BJ (cell line): ENCODE data around the gene TAS2R39. TPM values are rescaled to one million over a fixed set of nuclear protein-coding genes. Genes with fewer than 3 reads are reported as not detected.
"Not testable (repeated sequence)": the region's sequence is repeated elsewhere in the genome, so short reads cannot be mapped to it uniquely, and the experiment has no call there.

Source experiments
- CTCF ChIA-PET: fragments of 350-600 bp; formaldehyde crosslinking; extraction: SDS; loops from one replicate; lab custom pipeline; 2021; ENCODE audit warnings: antibody characterized with exemption, inconsistent platforms; lab: Yijun Ruan, JAX
- POLR2A ChIA-PET: fragments of 300-600 bp; sonication (Branson Sonifier 250); formaldehyde crosslinking; extraction: SDS; loops from one replicate; lab custom pipeline; 2021; ENCODE audit warnings: antibody characterized with exemption; lab: Charles Lee
- DNase-seq: peaks from one replicate; pipeline ENCODE4 v3.0.0-alpha.2; 2011; ENCODE audit warnings: low read depth
- H3K27me3 ChIP-seq: 2 replicates; pipeline ENCODE4 v1.6.0; 2011; ENCODE audit warnings: low read length; ENCODE audit not compliant: control insufficient read depth, insufficient read depth
- H3K36me3 ChIP-seq: 2 replicates; pipeline ENCODE4 v1.5.1; 2011; ENCODE audit warnings: low read length; ENCODE audit not compliant: control insufficient read depth, insufficient read depth
- H3K4me3 ChIP-seq: 2 replicates; pipeline ENCODE4 v1.5.1; 2011; ENCODE audit warnings: low read depth, mild to moderate bottlenecking, control low read depth, low read length
- polyA plus RNA-seq: library from polyadenylated mRNA; depleted of rRNA; stranded (reverse); fragments of >200 nt; gene quantifications from 2 replicates; pipeline ENCODE4 v1.2.3, GENCODE V29; 2011
- TF ChIP-seq, protein P1 (sequence below): IDR thresholded peaks from 2 replicates; pipeline ENCODE4 v1.5.1; 2011; ENCODE audit warnings: low read depth, mild to moderate bottlenecking, control low read depth, inconsistent platforms, low read length, moderate library complexity; ENCODE audit not compliant: insufficient read depth

TAS2R39 gene
- polyA plus RNA-seq, 1 experiment = not detected

- no peak for DNase-seq
- ChIA-PET POLR2A (no interaction called here), CTCF (interaction anchor here (1.0 to 2.4 kb wide), 3 partner anchors 43 to 166 kb away, joined by 3 to 7 read pairs (median 3); no protein-coding TSS in a partner anchor)
- H3K4me3 ChIP-seq = no peak overlapping the region
- TF ChIP-seq, protein P1, sequence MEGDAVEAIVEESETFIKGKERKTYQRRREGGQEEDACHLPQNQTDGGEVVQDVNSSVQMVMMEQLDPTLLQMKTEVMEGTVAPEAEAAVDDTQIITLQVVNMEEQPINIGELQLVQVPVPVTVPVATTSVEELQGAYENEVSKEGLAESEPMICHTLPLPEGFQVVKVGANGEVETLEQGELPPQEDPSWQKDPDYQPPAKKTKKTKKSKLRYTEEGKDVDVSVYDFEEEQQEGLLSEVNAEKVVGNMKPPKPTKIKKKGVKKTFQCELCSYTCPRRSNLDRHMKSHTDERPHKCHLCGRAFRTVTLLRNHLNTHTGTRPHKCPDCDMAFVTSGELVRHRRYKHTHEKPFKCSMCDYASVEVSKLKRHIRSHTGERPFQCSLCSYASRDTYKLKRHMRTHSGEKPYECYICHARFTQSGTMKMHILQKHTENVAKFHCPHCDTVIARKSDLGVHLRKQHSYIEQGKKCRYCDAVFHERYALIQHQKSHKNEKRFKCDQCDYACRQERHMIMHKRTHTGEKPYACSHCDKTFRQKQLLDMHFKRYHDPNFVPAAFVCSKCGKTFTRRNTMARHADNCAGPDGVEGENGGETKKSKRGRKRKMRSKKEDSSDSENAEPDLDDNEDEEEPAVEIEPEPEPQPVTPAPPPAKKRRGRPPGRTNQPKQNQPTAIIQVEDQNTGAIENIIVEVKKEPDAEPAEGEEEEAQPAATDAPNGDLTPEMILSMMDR = no peak
- H3K36me3 ChIP-seq = no peaks in the 10 kb centered on the region
- no peaks in the 10 kb centered on the region for H3K27me3 ChIP-seq
These were observed 11.5 kb upstream of the TAS2R39 start for GRCh38 chr7:143171697-143172096.

- DNase-seq = no peak
- Histone ChIP-seq H3K27me3 (no peaks in the 10 kb centered on the region), H3K4me3 (no peak overlapping the region), H3K36me3 (no peaks in the 10 kb centered on the region)
- CTCF ChIA-PET = interaction anchor here (1.0 to 2.4 kb wide), 3 partner anchors 43 to 167 kb away, joined by 3 to 7 read pairs (median 3); no protein-coding TSS in a partner anchor
- POLR2A ChIA-PET = no interaction called here
- TF ChIP-seq, protein P1 = no peak
These were observed 10.9 kb upstream of the TAS2R39 start for GRCh38 chr7:143172354-143172753.

- DNase-seq = no peak
- no peaks in the 10 kb centered on the region for H3K36me3 ChIP-seq
- CTCF ChIA-PET = interaction anchor here (0.6 to 1.7 kb wide), 2 partner anchors 168 to 282 kb away, joined by 3 read pairs; no protein-coding TSS in a partner anchor
- no peaks in the 10 kb centered on the region for H3K27me3 ChIP-seq
- no peak overlapping the region for H3K4me3 ChIP-seq
- TF ChIP-seq, protein P1 = no peak
- POLR2A ChIA-PET = no interaction called here
These were observed 7.1 kb upstream of the TAS2R39 start for GRCh38 chr7:143176128-143176527.

DNA sequence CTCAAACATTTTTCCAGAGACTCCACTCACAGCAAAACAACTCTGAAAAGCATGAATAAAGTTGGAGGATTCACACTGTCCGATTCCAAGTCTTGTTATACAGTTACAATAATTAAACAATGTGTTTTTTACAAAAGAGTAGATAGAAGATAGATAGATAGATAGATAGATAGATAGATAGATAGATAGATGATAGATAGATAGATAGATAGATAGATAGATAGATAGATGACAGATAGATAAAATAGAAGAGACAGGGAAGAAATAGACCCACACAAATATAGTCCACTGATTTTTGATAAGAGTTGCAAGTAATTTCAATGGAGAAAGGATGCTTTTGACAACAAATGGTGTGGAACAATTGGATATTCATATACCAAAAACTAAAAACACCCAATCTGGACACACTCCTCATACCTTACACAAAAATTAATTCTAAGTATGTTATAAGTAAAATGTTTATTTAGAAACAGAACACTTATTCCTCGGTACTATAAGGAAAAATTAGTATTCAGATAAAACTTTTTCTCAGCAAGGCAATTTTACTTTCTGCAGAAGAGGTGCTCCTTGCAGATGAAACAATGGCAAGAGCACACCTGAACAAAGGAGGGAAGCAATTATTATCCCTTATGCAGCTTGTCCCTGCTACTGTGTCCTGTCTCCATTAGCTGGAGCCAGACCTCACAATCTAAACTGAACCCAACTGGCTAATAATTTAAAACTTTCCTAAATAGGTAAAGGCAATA lies 5.7 kb upstream of the TAS2R39 start:
- TF ChIP-seq, protein P1 = no peak
- CTCF ChIA-PET = interaction anchor here (1.0 kb wide), 1 partner anchor 197 kb away, joined by 3 read pairs; no protein-coding TSS in a partner anchor
- POLR2A ChIA-PET = no interaction called here
- Histone ChIP-seq H3K27me3 (no peaks in the 10 kb centered on the region), H3K36me3 (no peaks in the 10 kb centered on the region), H3K4me3 (no peak overlapping the region)
- DNase-seq = no peak

GRCh38 chr7:143180771-143181170 lies 2.4 kb upstream of the TAS2R39 start:
- CTCF ChIA-PET = interaction anchor here (2.2 kb wide), 1 partner anchor 34 kb away, joined by 5 read pairs; no protein-coding TSS in a partner anchor
- H3K27me3 ChIP-seq, H3K36me3 ChIP-seq, H3K4me3 ChIP-seq, DNase-seq, POLR2A ChIA-PET: not testable (repeated sequence)
